ENCODE results near the gene PNPLA7.
A peak's percentile ranks its signal among the peaks of the same experiment; 100 is the strongest.

DNA sequence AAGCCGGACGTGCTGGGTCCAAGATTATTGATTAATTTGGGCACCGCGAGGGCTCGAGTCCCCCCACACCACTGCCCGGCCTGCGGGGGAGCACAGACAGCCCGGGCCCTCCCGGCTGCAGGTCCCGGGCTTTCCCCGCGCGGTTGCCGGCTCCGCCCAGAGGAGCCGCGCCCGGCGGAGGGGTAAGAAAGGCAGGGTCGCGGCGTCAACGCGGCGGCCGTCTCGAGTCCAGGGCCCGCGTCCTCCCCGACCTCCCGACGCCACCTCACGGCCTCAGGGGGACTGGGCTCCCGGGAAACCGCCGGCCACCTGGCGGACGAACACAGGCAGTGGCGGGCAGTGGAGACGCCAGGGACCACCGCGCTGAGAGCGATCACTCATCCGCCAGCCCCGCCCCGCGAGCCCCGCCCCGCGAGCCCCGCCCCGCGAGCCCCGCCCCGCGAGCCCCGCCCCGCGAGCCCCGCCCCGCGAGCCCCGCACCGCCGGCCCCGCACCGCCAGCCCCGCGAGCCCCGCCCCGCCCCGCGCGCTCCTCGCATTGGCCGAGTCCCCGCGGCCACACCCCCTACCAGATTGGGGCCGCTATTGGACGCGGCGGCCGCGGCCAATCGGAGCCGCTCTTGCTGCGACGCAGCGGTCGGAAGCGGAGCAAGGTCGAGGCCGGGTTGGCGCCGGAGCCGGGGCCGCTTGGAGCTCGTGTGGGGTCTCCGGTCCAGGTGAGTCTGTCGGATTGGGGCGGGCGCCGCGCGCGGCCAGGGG, 1.2 kb upstream of the PNPLA7 start, which contains the start of gene MRPL41:
- TF ChIP-seq, protein P1, sequence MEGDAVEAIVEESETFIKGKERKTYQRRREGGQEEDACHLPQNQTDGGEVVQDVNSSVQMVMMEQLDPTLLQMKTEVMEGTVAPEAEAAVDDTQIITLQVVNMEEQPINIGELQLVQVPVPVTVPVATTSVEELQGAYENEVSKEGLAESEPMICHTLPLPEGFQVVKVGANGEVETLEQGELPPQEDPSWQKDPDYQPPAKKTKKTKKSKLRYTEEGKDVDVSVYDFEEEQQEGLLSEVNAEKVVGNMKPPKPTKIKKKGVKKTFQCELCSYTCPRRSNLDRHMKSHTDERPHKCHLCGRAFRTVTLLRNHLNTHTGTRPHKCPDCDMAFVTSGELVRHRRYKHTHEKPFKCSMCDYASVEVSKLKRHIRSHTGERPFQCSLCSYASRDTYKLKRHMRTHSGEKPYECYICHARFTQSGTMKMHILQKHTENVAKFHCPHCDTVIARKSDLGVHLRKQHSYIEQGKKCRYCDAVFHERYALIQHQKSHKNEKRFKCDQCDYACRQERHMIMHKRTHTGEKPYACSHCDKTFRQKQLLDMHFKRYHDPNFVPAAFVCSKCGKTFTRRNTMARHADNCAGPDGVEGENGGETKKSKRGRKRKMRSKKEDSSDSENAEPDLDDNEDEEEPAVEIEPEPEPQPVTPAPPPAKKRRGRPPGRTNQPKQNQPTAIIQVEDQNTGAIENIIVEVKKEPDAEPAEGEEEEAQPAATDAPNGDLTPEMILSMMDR (conservative IDR thresholded peaks at IDR 0.05; ENCODE audit: low read length), result peak; percentile 40; the same call in 1 of the 2 replicates
- no peak for TF ChIP-seq EZH2phosphoT487 (IDR thresholded peaks at IDR 0.05; ENCODE audit: borderline replicate concordance, low read depth, low read length)
